Fibroblast of lung (primary cell): ENCODE measurements around the gene LIG1. TPM values are rescaled to one million over a fixed set of nuclear protein-coding genes. Genes with fewer than 3 reads are reported as not detected.

Experiments
- DNase-seq, 2 donors: peaks; one replicate each; pipeline versions ENCODE4 v3.0.0 to v3.0.0-alpha.2; 2010; ENCODE audit warnings: low read depth in 2 of 2
- H2AFZ ChIP-seq: 2 replicates; pipeline ENCODE4 v1.5.1; 2012; ENCODE audit warnings: low read length, control low read depth, inconsistent platforms
- H3K27ac ChIP-seq: 2 replicates; pipeline ENCODE4 v1.5.1; 2011; ENCODE audit warnings: low read length, control low read depth; ENCODE audit not compliant: insufficient read depth
- H3K27me3 ChIP-seq: 2 replicates; pipeline ENCODE4 v1.5.1; 2011; ENCODE audit warnings: mild to moderate bottlenecking, low read length; ENCODE audit not compliant: control insufficient read depth, insufficient read depth
- H3K36me3 ChIP-seq: 2 replicates; pipeline ENCODE4 v1.5.1; 2011; ENCODE audit warnings: low read length; ENCODE audit not compliant: control insufficient read depth, insufficient read depth
- H3K4me1 ChIP-seq: 2 replicates; pipeline ENCODE4 v1.5.1; 2011; ENCODE audit warnings: low read length; ENCODE audit not compliant: control insufficient read depth, insufficient read depth; ENCODE audit errors: extremely low read depth
- H3K4me2 ChIP-seq: 2 replicates; pipeline ENCODE4 v1.5.1; 2011; ENCODE audit warnings: low read length, control low read depth; ENCODE audit not compliant: insufficient read depth; ENCODE audit errors: extremely low read depth
- H3K4me3 ChIP-seq, 4 experiments: fragments of 200-600 bp in 1 of 4; sonication (generic) in 1 of 4; replicated peaks in 1 of 4; 2 replicates each; pipeline ENCODE4 v1.5.1; 2011 to 2016; ENCODE audit warnings: low read length in 4 of 4, low read depth in 3 of 4, mild to moderate bottlenecking in 3 of 4, control low read depth in 2 of 4, inconsistent platforms in 1 of 4, mixed read lengths in 1 of 4; ENCODE audit not compliant: insufficient read depth in 1 of 4; ENCODE audit errors: control extremely low read depth in 1 of 4
- H3K79me2 ChIP-seq: 2 replicates; pipeline ENCODE4 v1.5.1; 2012; ENCODE audit warnings: mild to moderate bottlenecking, low read length, inconsistent platforms; ENCODE audit not compliant: control insufficient read depth, insufficient read depth
- H3K9ac ChIP-seq: 2 replicates; pipeline ENCODE4 v1.5.1; 2011; ENCODE audit warnings: mild to moderate bottlenecking, low read length, control low read depth; ENCODE audit not compliant: insufficient read depth
- H3K9me3 ChIP-seq: 2 replicates; pipeline ENCODE4 v1.5.1; 2012; ENCODE audit warnings: low read depth, low read length; ENCODE audit not compliant: control insufficient read depth, insufficient read depth
- H4K20me1 ChIP-seq: 2 replicates; pipeline ENCODE4 v1.5.1; 2011; ENCODE audit warnings: low read length; ENCODE audit not compliant: control insufficient read depth, insufficient read depth; ENCODE audit errors: extremely low read depth
- EZH2 ChIP-seq: IDR thresholded peaks from 2 replicates; pipeline ENCODE4 v1.5.1; 2012; ENCODE audit warnings: low read length, control low read depth, mild to moderate bottlenecking; ENCODE audit errors: missing control alignments
- polyA plus RNA-seq, 2 donors: library from polyadenylated mRNA; depleted of rRNA in 1 of 2; stranded (reverse) in 1 of 2; unstranded in 1 of 2; fragments of >200 nt; gene quantifications; 2 replicates each; pipeline ENCODE4 v1.2.1, GENCODE V29; 2011 to 2012; ENCODE audit warnings: missing spikeins in 1 of 2
- total RNA-seq: library from RNA; depleted of rRNA; stranded (reverse); fragments of >200 nt; gene quantifications from 2 replicates; pipeline ENCODE4 v1.2.1, GENCODE V29; 2014
- TF ChIP-seq, protein P1 (sequence below), 2 donors: IDR thresholded peaks in 1 of 2; conservative IDR thresholded peaks in 1 of 2; 1 replicate in 1 of 2; 2 replicates in 1 of 2; pipeline ENCODE4 v1.5.1; 2011 to 2012; ENCODE audit warnings: low read length in 2 of 2, control low read depth in 1 of 2, inconsistent platforms in 1 of 2, low read depth in 1 of 2, mild to moderate bottlenecking in 1 of 2

Gene LIG1
- total and polyA plus RNA-seq, 2 donors (not counting 1 experiment from before 2014, with no cell fraction given): 10.6 TPM

GRCh38 chr19:48186541-48186991, 16.4 kb upstream of the LIG1 start:
- no peaks in the 10 kb centered on the region for H3K9me3 ChIP-seq
- no peaks in the 10 kb centered on the region for H4K20me1 ChIP-seq
- no peaks in the 10 kb centered on the region for H3K27me3 ChIP-seq
- H3K27ac ChIP-seq: no peak overlapping the region
- TF ChIP-seq, protein P1, sequence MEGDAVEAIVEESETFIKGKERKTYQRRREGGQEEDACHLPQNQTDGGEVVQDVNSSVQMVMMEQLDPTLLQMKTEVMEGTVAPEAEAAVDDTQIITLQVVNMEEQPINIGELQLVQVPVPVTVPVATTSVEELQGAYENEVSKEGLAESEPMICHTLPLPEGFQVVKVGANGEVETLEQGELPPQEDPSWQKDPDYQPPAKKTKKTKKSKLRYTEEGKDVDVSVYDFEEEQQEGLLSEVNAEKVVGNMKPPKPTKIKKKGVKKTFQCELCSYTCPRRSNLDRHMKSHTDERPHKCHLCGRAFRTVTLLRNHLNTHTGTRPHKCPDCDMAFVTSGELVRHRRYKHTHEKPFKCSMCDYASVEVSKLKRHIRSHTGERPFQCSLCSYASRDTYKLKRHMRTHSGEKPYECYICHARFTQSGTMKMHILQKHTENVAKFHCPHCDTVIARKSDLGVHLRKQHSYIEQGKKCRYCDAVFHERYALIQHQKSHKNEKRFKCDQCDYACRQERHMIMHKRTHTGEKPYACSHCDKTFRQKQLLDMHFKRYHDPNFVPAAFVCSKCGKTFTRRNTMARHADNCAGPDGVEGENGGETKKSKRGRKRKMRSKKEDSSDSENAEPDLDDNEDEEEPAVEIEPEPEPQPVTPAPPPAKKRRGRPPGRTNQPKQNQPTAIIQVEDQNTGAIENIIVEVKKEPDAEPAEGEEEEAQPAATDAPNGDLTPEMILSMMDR (conservative IDR thresholded peaks at IDR 0.05 in 1 of 2, IDR thresholded peaks at IDR 0.05 in 1 of 2; ENCODE audit: low read depth in 1 of 2, low read length in 2 of 2): no peak
- TF ChIP-seq EZH2: no peak
- no peak for DNase-seq
- no peak overlapping the region for H3K4me3 ChIP-seq
- H3K79me2 ChIP-seq: no peaks in the 10 kb centered on the region
- no peaks in the 10 kb centered on the region for H3K4me1 ChIP-seq
- H3K4me2 ChIP-seq: no peak overlapping the region
- H2AFZ ChIP-seq: no peak overlapping the region
- H3K9ac ChIP-seq: no peak overlapping the region
- peaks cover 6% of the 10 kb centered on the region for H3K36me3 ChIP-seq

GRCh38 chr19:48186015-48186414, 15.9 kb upstream of the LIG1 start:
- Histone ChIP-seq H3K4me2 (no peak overlapping the region), H3K36me3 (peaks cover 6% of the 10 kb centered on the region), H3K27me3 (no peaks in the 10 kb centered on the region), H3K27ac (no peak overlapping the region), H3K9ac (no peak overlapping the region), H3K4me3 (no peak overlapping the region), H4K20me1 (no peaks in the 10 kb centered on the region), H3K4me1 (no peaks in the 10 kb centered on the region), H3K9me3 (no peaks in the 10 kb centered on the region), H2AFZ (no peak overlapping the region), H3K79me2 (no peaks in the 10 kb centered on the region)
- no peak for TF ChIP-seq EZH2
- TF ChIP-seq, protein P1 (conservative IDR thresholded peaks at IDR 0.05 in 1 of 2, IDR thresholded peaks at IDR 0.05 in 1 of 2; ENCODE audit: low read depth in 1 of 2, low read length in 2 of 2): no peak
- DNase-seq: no peak

DNA sequence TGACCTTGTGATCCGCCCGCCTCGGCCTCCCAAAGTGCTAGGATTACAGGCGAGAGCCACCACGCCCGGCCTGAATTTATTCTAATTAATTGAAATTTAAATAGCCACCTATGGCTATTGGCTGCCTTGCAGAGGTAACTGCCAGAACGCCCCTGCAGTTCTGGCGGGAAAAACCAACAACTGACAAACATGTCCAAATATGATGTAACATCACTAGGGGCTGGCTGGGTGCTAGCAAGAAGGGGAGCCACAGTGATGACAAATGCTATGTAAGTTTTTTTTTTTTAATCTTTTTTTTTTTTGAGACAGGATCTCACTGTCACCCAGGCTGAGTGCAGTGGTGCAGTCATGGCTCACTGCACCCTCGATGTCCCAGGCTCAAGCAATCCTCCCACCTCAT, 13.2 kb upstream of the LIG1 start:
- H3K36me3 ChIP-seq: peaks cover 5% of the 10 kb centered on the region
- no peak overlapping the region for H3K4me2 ChIP-seq
- no peaks in the 10 kb centered on the region for H3K79me2 ChIP-seq
- no peak overlapping the region for H3K4me3 ChIP-seq
- no peaks in the 10 kb centered on the region for H3K9me3 ChIP-seq
- no peaks in the 10 kb centered on the region for H3K27me3 ChIP-seq
- TF ChIP-seq, protein P1 (conservative IDR thresholded peaks at IDR 0.05 in 1 of 2, IDR thresholded peaks at IDR 0.05 in 1 of 2; ENCODE audit: low read depth in 1 of 2, low read length in 2 of 2): no peak
- no peak for TF ChIP-seq EZH2
- H3K4me1 ChIP-seq: no peaks in the 10 kb centered on the region
- no peak overlapping the region for H2AFZ ChIP-seq
- no peak for DNase-seq
- H3K9ac ChIP-seq: no peak overlapping the region
- no peaks in the 10 kb centered on the region for H4K20me1 ChIP-seq
- no peak overlapping the region for H3K27ac ChIP-seq
